Mucosa of stomach (tissue), 1 donor: Measurements from ENCODE around the gene IL1F10.

Experiments
- H3K27me3 ChIP-seq: one replicate; pipeline ENCODE4 v1.7.0; 2013; ENCODE audit warnings: mild to moderate bottlenecking, low read length; ENCODE audit not compliant: control insufficient read depth, insufficient read depth
- H3K36me3 ChIP-seq: one replicate; pipeline ENCODE4 v1.7.0; 2013; ENCODE audit warnings: low read length; ENCODE audit not compliant: control insufficient read depth, insufficient read depth
- H3K4me1 ChIP-seq: one replicate; pipeline ENCODE4 v1.7.0; 2013; ENCODE audit warnings: mild to moderate bottlenecking, low read length; ENCODE audit not compliant: control insufficient read depth, insufficient read depth
- H3K4me3 ChIP-seq: one replicate; pipeline ENCODE4 v1.7.0; 2013; ENCODE audit warnings: low read length
- H3K9ac ChIP-seq: one replicate; pipeline ENCODE4 v1.7.0; 2013; ENCODE audit warnings: mild to moderate bottlenecking, low read length, moderate library complexity
- H3K9me3 ChIP-seq: one replicate; pipeline ENCODE4 v1.7.0; 2013; ENCODE audit warnings: mild to moderate bottlenecking, low read length, moderate library complexity; ENCODE audit not compliant: control insufficient read depth
- donor health status: Pancreatic carcinoma.

The IL1F10 gene, protein sequence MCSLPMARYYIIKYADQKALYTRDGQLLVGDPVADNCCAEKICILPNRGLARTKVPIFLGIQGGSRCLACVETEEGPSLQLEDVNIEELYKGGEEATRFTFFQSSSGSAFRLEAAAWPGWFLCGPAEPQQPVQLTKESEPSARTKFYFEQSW

GRCh38 chr2:113067681-113068080 is at the start of gene IL1F10:
Gene IL1F10, plus strand, starts transcription at chr2:113067970. Its CDS starts 4,769 bp downstream, at chr2:113072739.
- Histone ChIP-seq H3K27me3 (no peaks in the 10 kb centered on the region), H3K9me3 (no peaks in the 10 kb centered on the region), H3K4me1 (no peaks in the 10 kb centered on the region), H3K36me3 (no peaks in the 10 kb centered on the region), H3K9ac (no peak within 1 kb of the TSS), H3K4me3 (no peak within 1 kb of the TSS)

- Histone ChIP-seq H3K27me3 (no peaks in the 10 kb centered on the region), H3K36me3 (no peaks in the 10 kb centered on the region), H3K4me1 (peaks cover 8% of the 10 kb centered on the region), H3K9ac (no peak overlapping the region), H3K4me3 (no peak overlapping the region), H3K9me3 (no peaks in the 10 kb centered on the region)
Measured at GRCh38 chr2:113018509-113018908, 49.3 kb upstream of the IL1F10 start.

GRCh38 chr2:113021312-113021711 is 46.5 kb upstream of the IL1F10 start:
- no peak overlapping the region for H3K9ac ChIP-seq
- no peaks in the 10 kb centered on the region for H3K27me3 ChIP-seq
- H3K36me3 ChIP-seq, result no peaks in the 10 kb centered on the region
- H3K9me3 ChIP-seq, result no peaks in the 10 kb centered on the region
- H3K4me3 ChIP-seq, result no peak overlapping the region
- H3K4me1 ChIP-seq, result no peaks in the 10 kb centered on the region

DNA sequence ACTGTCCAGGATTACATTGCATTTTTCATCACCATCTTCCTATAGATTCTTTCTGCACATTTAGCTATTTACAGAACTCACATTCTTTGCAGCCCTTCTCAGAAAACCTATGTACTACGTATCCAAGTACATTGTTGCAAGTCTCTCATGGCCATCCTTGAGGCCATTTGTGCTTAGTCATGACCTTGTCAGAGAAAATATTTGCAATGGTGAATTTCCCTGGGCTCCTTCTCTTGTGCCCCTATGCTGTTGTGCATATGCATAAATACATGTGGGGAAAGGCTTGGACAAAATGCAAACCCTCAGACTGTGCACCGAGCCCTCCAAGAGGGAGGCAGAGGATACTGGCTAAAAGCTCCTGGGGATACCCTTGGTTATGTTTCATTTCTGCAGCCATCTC is 43.0 kb upstream of the IL1F10 start:
- no peak overlapping the region for H3K4me3 ChIP-seq
- H3K36me3 ChIP-seq, result no peaks in the 10 kb centered on the region
- peaks cover 4% of the 10 kb centered on the region for H3K27me3 ChIP-seq
- no peak overlapping the region for H3K9ac ChIP-seq
- H3K4me1 ChIP-seq, result no peaks in the 10 kb centered on the region
- no peaks in the 10 kb centered on the region for H3K9me3 ChIP-seq

- Histone ChIP-seq H3K27me3 (peaks cover 4% of the 10 kb centered on the region), H3K9ac (no peak overlapping the region), H3K36me3 (no peaks in the 10 kb centered on the region), H3K9me3 (no peaks in the 10 kb centered on the region), H3K4me3 (no peak overlapping the region), H3K4me1 (no peaks in the 10 kb centered on the region)
Measured at GRCh38 chr2:113025737-113026136, 42.0 kb upstream of the IL1F10 start.

GRCh38 chr2:113027691-113028090 is 40.1 kb upstream of the IL1F10 start:
- no peaks in the 10 kb centered on the region for H3K4me1 ChIP-seq
- no peak overlapping the region for H3K9ac ChIP-seq
- H3K27me3 ChIP-seq, result peaks cover 4% of the 10 kb centered on the region

DNA sequence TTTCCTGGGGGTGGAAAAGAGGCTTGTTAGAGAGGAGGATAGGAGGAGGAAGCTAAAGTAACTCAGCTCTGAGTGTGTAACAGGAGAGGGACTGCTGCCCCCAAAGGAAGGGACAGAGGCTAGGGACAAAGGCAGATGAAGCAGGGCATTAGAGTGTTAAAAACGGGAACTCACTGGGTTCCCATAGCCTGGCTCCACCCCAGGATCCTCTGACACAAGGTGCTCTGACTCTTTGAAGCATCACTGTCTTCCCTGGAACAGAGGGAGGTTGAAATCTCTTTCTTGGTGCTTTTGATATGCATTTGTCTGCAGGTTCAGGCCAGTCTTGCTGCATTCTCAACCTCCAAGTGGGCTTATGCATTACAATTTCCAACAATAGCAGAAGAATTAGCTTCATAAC is 39.7 kb upstream of the IL1F10 start:
- Histone ChIP-seq H3K36me3 (no peaks in the 10 kb centered on the region), H3K27me3 (peaks cover 4% of the 10 kb centered on the region), H3K9ac (no peak overlapping the region), H3K4me3 (no peak overlapping the region), H3K4me1 (no peaks in the 10 kb centered on the region), H3K9me3 (no peaks in the 10 kb centered on the region)

More at GRCh38 chr2:113027691-113028090, 40.1 kb upstream of the IL1F10 start:
- Histone ChIP-seq H3K9me3 (no peaks in the 10 kb centered on the region), H3K36me3 (no peaks in the 10 kb centered on the region), H3K4me3 (no peak overlapping the region)

- H3K36me3 ChIP-seq, result no peaks in the 10 kb centered on the region
- H3K4me1 ChIP-seq, result no peaks in the 10 kb centered on the region
- no peak overlapping the region for H3K9ac ChIP-seq
- no peaks in the 10 kb centered on the region for H3K9me3 ChIP-seq
- peaks cover 2% of the 10 kb centered on the region for H3K27me3 ChIP-seq
- no peak overlapping the region for H3K4me3 ChIP-seq
Measured at GRCh38 chr2:113032737-113033136, 35.0 kb upstream of the IL1F10 start.

- H3K9ac ChIP-seq, result no peak overlapping the region
- no peaks in the 10 kb centered on the region for H3K27me3 ChIP-seq
- H3K36me3 ChIP-seq, result no peaks in the 10 kb centered on the region
- peaks cover 5% of the 10 kb centered on the region for H3K4me1 ChIP-seq
- no peak overlapping the region for H3K4me3 ChIP-seq
- no peaks in the 10 kb centered on the region for H3K9me3 ChIP-seq
Measured at GRCh38 chr2:113034016-113034415, 33.8 kb upstream of the IL1F10 start.

DNA sequence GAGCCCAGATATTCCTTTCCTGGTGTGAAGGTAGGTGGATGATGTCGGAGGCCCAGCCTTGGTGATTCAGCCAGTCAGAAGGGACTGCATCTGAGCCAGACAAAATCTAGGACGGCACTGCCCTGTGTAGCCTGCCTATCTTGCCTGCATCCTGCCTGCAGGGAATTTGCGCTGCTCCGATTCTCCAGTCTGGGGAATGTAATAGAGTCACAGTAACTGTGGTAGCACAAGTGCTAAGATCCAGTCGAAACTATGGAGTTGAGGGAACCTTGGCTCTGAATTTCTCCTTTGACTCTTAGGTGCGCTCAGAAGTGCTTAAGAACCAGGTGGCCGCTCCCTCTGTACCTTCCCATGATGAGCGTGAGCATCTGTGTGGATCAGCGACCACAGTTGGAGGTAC is 31.0 kb upstream of the IL1F10 start:
- Histone ChIP-seq H3K9me3 (no peaks in the 10 kb centered on the region), H3K4me3 (no peak overlapping the region), H3K9ac (no peak overlapping the region), H3K27me3 (no peaks in the 10 kb centered on the region), H3K36me3 (no peaks in the 10 kb centered on the region), H3K4me1 (peaks cover 14% of the 10 kb centered on the region)

DNA sequence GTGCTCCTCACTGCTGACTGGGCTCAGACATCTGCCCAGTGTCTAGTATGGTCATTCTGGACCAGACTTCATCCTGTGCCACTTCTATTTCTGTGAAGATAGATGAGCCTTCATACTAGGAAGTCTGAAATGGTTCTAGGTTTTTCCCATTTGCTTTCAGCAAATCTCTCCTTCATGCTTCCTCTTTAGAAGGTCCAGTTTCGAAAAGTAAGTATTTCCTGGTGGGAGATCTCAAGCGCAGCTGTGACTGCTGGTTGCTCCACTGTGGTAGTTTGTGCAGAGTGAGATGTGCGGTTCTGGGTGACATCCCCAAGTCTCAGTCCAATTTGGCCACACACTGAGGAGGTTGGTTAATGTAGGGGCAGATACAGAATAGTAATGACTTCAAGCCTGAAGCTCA is 29.5 kb upstream of the IL1F10 start:
- Histone ChIP-seq H3K9ac (no peak overlapping the region), H3K4me3 (no peak overlapping the region), H3K4me1 (peaks cover 14% of the 10 kb centered on the region), H3K36me3 (no peaks in the 10 kb centered on the region), H3K9me3 (no peaks in the 10 kb centered on the region), H3K27me3 (no peaks in the 10 kb centered on the region)

DNA sequence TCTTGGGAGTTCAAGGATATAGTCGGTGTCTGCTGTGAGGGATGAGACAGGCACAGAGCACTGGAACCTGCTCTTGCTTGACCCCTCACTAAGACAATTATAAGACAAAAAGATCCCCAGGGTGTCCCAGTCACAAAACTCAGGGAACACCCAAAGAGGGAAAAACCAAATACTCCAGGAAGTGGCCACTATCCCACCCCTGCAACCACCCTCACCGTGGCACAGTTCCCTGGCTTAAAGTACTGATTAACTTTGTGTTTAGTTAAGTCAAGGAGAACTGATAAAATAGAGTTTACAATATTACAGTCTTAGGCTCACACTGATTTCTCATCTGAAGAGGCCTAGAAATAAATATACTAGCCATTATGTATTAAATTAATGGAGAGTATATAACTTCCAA is 28.6 kb upstream of the IL1F10 start:
- Histone ChIP-seq H3K36me3 (no peaks in the 10 kb centered on the region), H3K27me3 (no peaks in the 10 kb centered on the region), H3K9ac (no peak overlapping the region), H3K4me1 (peaks cover 14% of the 10 kb centered on the region), H3K9me3 (no peaks in the 10 kb centered on the region), H3K4me3 (no peak overlapping the region)

DNA sequence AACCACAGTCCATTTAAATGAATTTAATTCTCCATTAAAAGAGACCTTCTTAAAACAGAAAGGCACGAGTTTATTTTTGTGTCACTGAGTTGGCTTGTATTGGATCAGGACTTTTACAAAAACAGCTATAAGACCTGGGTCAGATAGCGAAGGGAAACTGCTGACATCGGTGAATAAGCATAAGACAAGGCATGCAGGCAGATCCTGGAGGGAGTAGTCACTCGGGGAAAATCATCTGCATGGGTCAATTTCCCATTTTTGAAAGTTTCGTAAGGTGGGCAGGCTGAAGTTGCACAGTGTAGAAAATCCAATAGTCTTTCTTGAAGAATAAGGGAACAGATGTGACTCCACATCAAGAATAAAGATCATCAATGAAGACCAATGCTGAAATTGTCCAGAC is 28.1 kb upstream of the IL1F10 start:
- H3K9ac ChIP-seq, result no peak overlapping the region
- H3K9me3 ChIP-seq, result no peaks in the 10 kb centered on the region
- H3K36me3 ChIP-seq, result no peaks in the 10 kb centered on the region
- peaks cover 14% of the 10 kb centered on the region for H3K4me1 ChIP-seq
- no peaks in the 10 kb centered on the region for H3K27me3 ChIP-seq
- no peak overlapping the region for H3K4me3 ChIP-seq
